Ovary (tissue), 3 donors: ENCODE measurements around the gene RHOJ.

Experiments
- EP300 ChIP-seq: sonication (generic); formaldehyde crosslinking; IDR thresholded peaks from one replicate; pipeline ENCODE4 v1.6.1; 2017; ENCODE audit warnings: antibody characterized with exemption
- POLR2A ChIP-seq: fragments of 450-650 bp; IDR thresholded peaks from one replicate; pipeline ENCODE4 v1.6.1; 2017; ENCODE audit warnings: antibody characterized with exemption, mild to moderate bottlenecking, moderate library complexity
- TF ChIP-seq, protein P1 (sequence below), 3 donors: fragments of 450-650 bp in 2 of 3; fragments of 200-600 bp in 1 of 3; IDR thresholded peaks; one replicate each; pipeline versions ENCODE4 v1.5.1 to v1.8.0; 2016 to 2022; ENCODE audit warnings: antibody characterized with exemption in 3 of 3, mild to moderate bottlenecking in 1 of 3
- donor health status: DM: no; HTN: no; CAD: no.

DNA sequence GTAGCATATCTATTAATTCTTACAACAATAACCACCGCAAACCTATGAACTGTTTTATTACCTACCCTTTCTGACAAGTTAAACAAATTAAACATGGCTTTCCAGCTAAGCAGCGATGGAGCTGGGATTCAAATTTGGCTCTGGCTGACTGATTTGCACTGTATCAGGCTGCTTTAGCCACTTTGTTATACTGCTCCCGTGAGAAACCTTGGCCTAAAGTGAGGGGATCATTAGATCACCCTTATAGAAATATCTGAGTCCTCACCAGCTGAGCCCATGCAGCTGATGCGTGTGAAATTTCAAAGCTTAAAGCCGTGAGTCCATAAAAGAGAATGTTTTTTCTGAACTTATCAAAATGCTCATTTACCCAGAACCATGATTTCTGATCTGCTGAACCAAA is 122.6 kb downstream of the RHOJ start:
- TF ChIP-seq POLR2A (no peak), EP300 (no peak)
- TF ChIP-seq, protein P1, sequence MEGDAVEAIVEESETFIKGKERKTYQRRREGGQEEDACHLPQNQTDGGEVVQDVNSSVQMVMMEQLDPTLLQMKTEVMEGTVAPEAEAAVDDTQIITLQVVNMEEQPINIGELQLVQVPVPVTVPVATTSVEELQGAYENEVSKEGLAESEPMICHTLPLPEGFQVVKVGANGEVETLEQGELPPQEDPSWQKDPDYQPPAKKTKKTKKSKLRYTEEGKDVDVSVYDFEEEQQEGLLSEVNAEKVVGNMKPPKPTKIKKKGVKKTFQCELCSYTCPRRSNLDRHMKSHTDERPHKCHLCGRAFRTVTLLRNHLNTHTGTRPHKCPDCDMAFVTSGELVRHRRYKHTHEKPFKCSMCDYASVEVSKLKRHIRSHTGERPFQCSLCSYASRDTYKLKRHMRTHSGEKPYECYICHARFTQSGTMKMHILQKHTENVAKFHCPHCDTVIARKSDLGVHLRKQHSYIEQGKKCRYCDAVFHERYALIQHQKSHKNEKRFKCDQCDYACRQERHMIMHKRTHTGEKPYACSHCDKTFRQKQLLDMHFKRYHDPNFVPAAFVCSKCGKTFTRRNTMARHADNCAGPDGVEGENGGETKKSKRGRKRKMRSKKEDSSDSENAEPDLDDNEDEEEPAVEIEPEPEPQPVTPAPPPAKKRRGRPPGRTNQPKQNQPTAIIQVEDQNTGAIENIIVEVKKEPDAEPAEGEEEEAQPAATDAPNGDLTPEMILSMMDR (IDR thresholded peaks at IDR 0.05): no peak
